ENCODE results near the gene VPS36.
"Not testable (repeated sequence)": the region's sequence is repeated elsewhere in the genome, so short reads cannot be mapped to it uniquely, and the experiment has no call there.

The VPS36 gene

GRCh38 chr13:52450012-52450792 is at the start of gene VPS36:
VPS36 (minus strand) TSS chr13:52450634; CDS start chr13:52450594, 40 bp downstream.
- peak; percentile 85 to 89 for DNase-seq (ENCODE audit: low read depth in 2 of 2, low spot score in 1 of 2)

- DNase-seq (ENCODE audit: low read depth in 2 of 2, low spot score in 1 of 2): not testable (repeated sequence)
Measured at GRCh38 chr13:52497979-52498378, 47.5 kb upstream of the VPS36 start.

- DNase-seq (ENCODE audit: low read depth in 2 of 2, low spot score in 1 of 2): not testable (repeated sequence)
Measured at GRCh38 chr13:52494241-52494640, 43.8 kb upstream of the VPS36 start.

GRCh38 chr13:52491015-52491414 is 40.6 kb upstream of the VPS36 start:
- DNase-seq (ENCODE audit: low read depth in 2 of 2, low spot score in 1 of 2): not testable (repeated sequence)

- DNase-seq (ENCODE audit: low read depth in 2 of 2, low spot score in 1 of 2): not testable (repeated sequence)
Measured at GRCh38 chr13:52488763-52489162, 38.3 kb upstream of the VPS36 start.

GRCh38 chr13:52487078-52487477 is 36.6 kb upstream of the VPS36 start:
- DNase-seq (ENCODE audit: low read depth in 2 of 2, low spot score in 1 of 2): not testable (repeated sequence)

- not testable (repeated sequence) for DNase-seq (ENCODE audit: low read depth in 2 of 2, low spot score in 1 of 2)
Measured at GRCh38 chr13:52480677-52481428, 30.4 kb upstream of the VPS36 start.

GRCh38 chr13:52468487-52468886 is 18.1 kb upstream of the VPS36 start:
- not testable (repeated sequence) for DNase-seq (ENCODE audit: low read depth in 2 of 2, low spot score in 1 of 2)

GRCh38 chr13:52463526-52463925 is 13.1 kb upstream of the VPS36 start:
- no peak for DNase-seq (ENCODE audit: low read depth in 2 of 2, low spot score in 1 of 2)

- no peak for DNase-seq (ENCODE audit: low read depth in 2 of 2, low spot score in 1 of 2)
Measured at GRCh38 chr13:52461265-52461664, 10.8 kb upstream of the VPS36 start.

GRCh38 chr13:52459668-52460067 is 9.2 kb upstream of the VPS36 start:
- DNase-seq (ENCODE audit: low read depth in 2 of 2, low spot score in 1 of 2): no peak

- peak; percentile 53 to 66 for DNase-seq (ENCODE audit: low read depth in 2 of 2, low spot score in 1 of 2)
Measured at GRCh38 chr13:52455677-52456041, 5.2 kb upstream of the VPS36 start.

GRCh38 chr13:52454820-52455676 is 4.6 kb upstream of the VPS36 start, which contains the start of gene CKAP2:
CKAP2 (plus strand) TSS chr13:52455478; CDS start chr13:52455557, 79 bp downstream.
- peak; percentile 84 for DNase-seq (ENCODE audit: low read depth in 2 of 2, low spot score in 1 of 2)

GRCh38 chr13:52454459-52454819 is 4.0 kb upstream of the VPS36 start:
- DNase-seq (ENCODE audit: low read depth in 2 of 2, low spot score in 1 of 2): no peak

GRCh38 chr13:52452470-52452869 is 2.0 kb upstream of the VPS36 start:
- DNase-seq (ENCODE audit: low read depth in 2 of 2, low spot score in 1 of 2): no peak

GRCh38 chr13:52451135-52451804 is 836 bp upstream of the VPS36 start:
- no peak for DNase-seq (ENCODE audit: low read depth in 2 of 2, low spot score in 1 of 2)

- no peak for DNase-seq (ENCODE audit: low read depth in 2 of 2, low spot score in 1 of 2)
Measured at GRCh38 chr13:52450793-52451116, 321 bp upstream of the VPS36 start.

- no peak for DNase-seq (ENCODE audit: low read depth in 2 of 2, low spot score in 1 of 2)
Measured at GRCh38 chr13:52449331-52450011, 963 bp downstream of the VPS36 start.

GRCh38 chr13:52447815-52448552 is 2.5 kb downstream of the VPS36 start:
- no peak for DNase-seq (ENCODE audit: low read depth in 2 of 2, low spot score in 1 of 2)

GRCh38 chr13:52447354-52447753 is 3.1 kb downstream of the VPS36 start:
- DNase-seq (ENCODE audit: low read depth in 2 of 2, low spot score in 1 of 2): no peak
